Measurements from ENCODE around the gene POU4F3. TPM values are rescaled to one million over a fixed set of nuclear protein-coding genes. Genes with fewer than 3 reads are reported as not detected.

Gene POU4F3
- total RNA-seq, 1 donor from 2014 or later: not detected

DNA sequence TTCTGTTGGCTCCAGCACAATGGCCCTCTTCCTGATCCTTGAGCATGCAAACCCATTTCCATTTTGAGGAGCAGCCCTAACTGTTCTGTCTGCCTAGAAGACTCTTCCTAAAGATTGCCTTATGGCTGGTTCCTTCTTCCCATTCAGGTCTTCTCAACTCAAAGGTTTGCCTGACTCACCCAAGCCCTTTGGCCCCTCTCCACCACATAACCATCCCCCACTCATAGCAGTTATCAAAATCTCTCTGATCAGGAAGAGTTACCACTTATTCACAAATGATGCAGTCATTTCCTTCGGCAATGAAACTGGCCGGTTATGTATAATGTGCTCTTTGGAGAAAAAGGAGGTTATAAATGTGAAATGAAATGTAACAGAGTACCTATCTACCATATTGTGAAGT lies 8.9 kb upstream of the POU4F3 start:
- no peak for TF ChIP-seq CTCF (IDR thresholded peaks at IDR 0.05; ENCODE audit: unreplicated experiment)
- DNase-seq (ENCODE audit: low spot score, unreplicated experiment): no peak
- H3K4me3 Mint-ChIP-seq (ENCODE audit: low read depth): no peak overlapping the region
- peaks cover 52% of the 10 kb centered on the region for H3K27me3 Mint-ChIP-seq
- H3K27ac Mint-ChIP-seq: no peak overlapping the region
- H3K36me3 Mint-ChIP-seq (ENCODE audit: insufficient read depth): no peaks in the 10 kb centered on the region
- peaks cover 4% of the 10 kb centered on the region for H3K9me3 Mint-ChIP-seq (ENCODE audit: low read depth)
- H3K4me1 Mint-ChIP-seq (ENCODE audit: low read depth): peaks cover 5% of the 10 kb centered on the region

GRCh38 chr5:146331423-146331822 lies 7.2 kb upstream of the POU4F3 start:
- no peak for TF ChIP-seq CTCF (IDR thresholded peaks at IDR 0.05; ENCODE audit: unreplicated experiment)
- DNase-seq (ENCODE audit: low spot score, unreplicated experiment): no peak
- peaks cover 5% of the 10 kb centered on the region for H3K4me1 Mint-ChIP-seq (ENCODE audit: low read depth)
- H3K27me3 Mint-ChIP-seq: peaks cover 65% of the 10 kb centered on the region
- H3K9me3 Mint-ChIP-seq (ENCODE audit: low read depth): no peaks in the 10 kb centered on the region
- no peak overlapping the region for H3K27ac Mint-ChIP-seq
- H3K36me3 Mint-ChIP-seq (ENCODE audit: insufficient read depth): no peaks in the 10 kb centered on the region
- no peak overlapping the region for H3K4me3 Mint-ChIP-seq (ENCODE audit: low read depth)

- no peak overlapping the region for H3K4me3 Mint-ChIP-seq (ENCODE audit: low read depth)
- H3K9me3 Mint-ChIP-seq (ENCODE audit: low read depth): no peaks in the 10 kb centered on the region
- peaks cover 92% of the 10 kb centered on the region for H3K27me3 Mint-ChIP-seq
- no peak for TF ChIP-seq CTCF (IDR thresholded peaks at IDR 0.05; ENCODE audit: unreplicated experiment)
- peaks cover 5% of the 10 kb centered on the region for H3K4me1 Mint-ChIP-seq (ENCODE audit: low read depth)
- no peak overlapping the region for H3K27ac Mint-ChIP-seq
- no peaks in the 10 kb centered on the region for H3K36me3 Mint-ChIP-seq (ENCODE audit: insufficient read depth)
- DNase-seq (ENCODE audit: low spot score, unreplicated experiment): no peak
These were observed 4.5 kb upstream of the POU4F3 start for GRCh38 chr5:146334074-146334533.

DNA sequence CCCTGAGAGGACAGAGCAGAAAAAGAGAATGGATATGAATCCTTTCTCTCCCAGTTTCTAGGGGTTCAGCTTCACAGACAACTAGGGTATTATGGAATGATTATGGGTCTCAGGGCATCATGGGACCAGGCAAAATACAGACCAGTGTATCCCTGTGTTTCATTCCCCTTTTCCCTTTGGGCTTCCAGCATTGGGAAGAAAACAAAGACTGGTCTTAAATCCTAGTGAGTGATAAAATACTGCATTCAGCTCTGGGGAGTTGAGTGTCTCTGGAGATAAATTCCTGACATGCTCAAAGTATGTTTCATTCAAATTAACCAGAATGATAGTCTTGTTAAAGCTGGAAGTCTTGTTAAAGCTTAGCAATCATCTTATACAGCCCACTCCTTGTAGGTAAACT lies 2.4 kb upstream of the POU4F3 start:
- no peaks in the 10 kb centered on the region for H3K9me3 Mint-ChIP-seq (ENCODE audit: low read depth)
- H3K4me3 Mint-ChIP-seq (ENCODE audit: low read depth): no peak overlapping the region
- H3K4me1 Mint-ChIP-seq (ENCODE audit: low read depth): peaks cover 14% of the 10 kb centered on the region
- no peak for TF ChIP-seq CTCF (IDR thresholded peaks at IDR 0.05; ENCODE audit: unreplicated experiment)
- DNase-seq (ENCODE audit: low spot score, unreplicated experiment): no peak
- no peaks in the 10 kb centered on the region for H3K36me3 Mint-ChIP-seq (ENCODE audit: insufficient read depth)
- peaks cover 97% of the 10 kb centered on the region for H3K27me3 Mint-ChIP-seq
- no peak overlapping the region for H3K27ac Mint-ChIP-seq

DNA sequence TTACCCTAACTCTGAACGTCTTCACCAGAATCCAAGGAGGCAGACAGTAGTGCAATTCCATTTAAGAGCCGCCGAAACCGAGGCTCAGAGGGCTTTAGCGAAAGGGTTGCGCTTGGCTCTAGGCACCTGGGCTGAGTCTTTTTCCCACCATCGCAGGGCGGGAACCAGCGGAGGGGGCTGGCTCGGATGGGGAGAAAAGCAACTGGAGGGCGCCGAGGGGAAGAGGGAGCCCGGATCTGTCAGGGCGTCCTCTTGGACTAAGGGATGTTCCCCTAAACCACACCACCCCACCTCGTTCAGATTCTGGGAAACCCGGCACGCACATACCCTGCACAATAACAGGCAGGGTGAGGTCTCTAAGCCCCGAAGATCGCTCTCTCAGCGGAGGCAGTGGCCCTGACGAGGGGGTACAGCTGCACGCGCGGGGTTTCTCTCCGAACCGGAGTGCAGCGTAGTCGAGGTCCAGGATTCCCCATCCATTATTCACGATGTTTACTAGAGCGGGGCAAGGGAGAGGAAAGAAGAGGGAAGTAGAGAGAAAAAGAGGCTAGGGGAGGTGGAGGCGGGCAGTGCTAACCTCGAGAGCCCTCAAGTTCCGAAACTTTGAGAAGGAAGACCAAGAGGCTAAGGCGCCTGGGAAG lies 1.3 kb upstream of the POU4F3 start:
- H3K36me3 Mint-ChIP-seq (ENCODE audit: insufficient read depth): no peaks in the 10 kb centered on the region
- H3K4me3 Mint-ChIP-seq (ENCODE audit: low read depth): no peak overlapping the region
- no peak for TF ChIP-seq CTCF (IDR thresholded peaks at IDR 0.05; ENCODE audit: unreplicated experiment)
- H3K27ac Mint-ChIP-seq: no peak overlapping the region
- H3K27me3 Mint-ChIP-seq: peaks cover 100% of the 10 kb centered on the region
- H3K4me1 Mint-ChIP-seq (ENCODE audit: low read depth): peaks cover 14% of the 10 kb centered on the region
- no peaks in the 10 kb centered on the region for H3K9me3 Mint-ChIP-seq (ENCODE audit: low read depth)
- DNase-seq (ENCODE audit: low spot score, unreplicated experiment): no peak

Data from progenitor cell of endocrine pancreas (in vitro differentiated cells).